ENCODE results near the gene ACSS3.

Gene ACSS3

GRCh38 chr12:81231574-81232368 lies 153.9 kb downstream of the ACSS3 start:
- ATAC-seq = no peak

- no peak for ATAC-seq
Observed at GRCh38 chr12:81245458-81245857, 167.6 kb downstream of the ACSS3 start.

DNA sequence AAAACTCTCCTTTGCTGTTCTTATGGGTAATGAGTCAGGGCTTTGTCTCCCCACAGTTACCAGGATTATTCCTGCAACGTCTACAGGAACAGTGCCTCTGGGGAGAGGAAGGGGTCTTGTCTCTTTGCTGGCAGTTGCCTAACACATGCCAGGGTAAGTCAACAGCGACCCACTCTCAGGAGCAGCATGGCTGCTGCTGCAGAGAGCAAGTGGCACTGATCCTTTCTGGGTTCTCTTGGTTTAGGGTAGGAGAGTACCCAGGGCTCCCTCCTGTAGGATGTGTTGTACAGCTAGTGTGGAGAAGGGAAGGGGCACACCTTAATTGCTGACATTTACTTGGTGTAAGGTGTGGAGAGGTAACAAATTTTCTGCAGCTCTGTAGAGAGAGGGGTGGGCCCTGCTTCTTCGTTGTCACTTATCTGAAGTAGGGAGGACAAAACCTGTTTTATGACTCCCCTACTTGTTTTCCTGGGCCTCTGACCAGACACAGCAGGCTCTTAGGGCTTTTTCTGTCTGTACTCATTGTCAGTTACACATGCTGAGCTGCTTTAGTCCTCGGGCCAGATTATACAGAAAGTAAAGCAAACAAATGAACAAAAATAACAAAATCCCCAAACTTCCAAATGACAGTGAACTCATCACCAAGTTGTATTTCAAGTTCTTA lies 168.2 kb downstream of the ACSS3 start:
- ATAC-seq = peak in 1 of 2 donors; percentile 21

DNA sequence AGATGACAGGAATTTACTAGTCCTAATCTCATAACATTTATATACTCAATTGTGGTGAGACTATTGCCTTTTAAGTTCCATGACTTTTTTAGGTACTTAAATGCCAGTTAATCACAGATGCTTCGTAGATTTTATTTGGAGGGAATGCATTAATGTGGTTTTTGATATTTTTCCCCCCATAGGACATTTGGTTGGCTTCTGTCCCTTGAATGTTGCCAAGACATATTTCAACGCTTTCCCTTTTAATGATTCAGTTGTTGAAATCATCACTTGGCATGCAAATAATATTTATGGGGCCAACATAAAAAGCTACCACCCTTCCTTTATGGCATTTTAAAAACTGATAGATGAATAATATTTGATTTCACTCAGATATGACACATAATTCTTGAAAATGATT lies 172.1 kb downstream of the ACSS3 start:
- ATAC-seq = no peak

GRCh38 chr12:81252228-81252627 lies 174.3 kb downstream of the ACSS3 start:
- ATAC-seq = no peak

GRCh38 chr12:81253360-81253759 lies 175.5 kb downstream of the ACSS3 start:
- no peak for ATAC-seq

GRCh38 chr12:81255456-81255855 lies 177.6 kb downstream of the ACSS3 start:
- ATAC-seq = no peak

DNA sequence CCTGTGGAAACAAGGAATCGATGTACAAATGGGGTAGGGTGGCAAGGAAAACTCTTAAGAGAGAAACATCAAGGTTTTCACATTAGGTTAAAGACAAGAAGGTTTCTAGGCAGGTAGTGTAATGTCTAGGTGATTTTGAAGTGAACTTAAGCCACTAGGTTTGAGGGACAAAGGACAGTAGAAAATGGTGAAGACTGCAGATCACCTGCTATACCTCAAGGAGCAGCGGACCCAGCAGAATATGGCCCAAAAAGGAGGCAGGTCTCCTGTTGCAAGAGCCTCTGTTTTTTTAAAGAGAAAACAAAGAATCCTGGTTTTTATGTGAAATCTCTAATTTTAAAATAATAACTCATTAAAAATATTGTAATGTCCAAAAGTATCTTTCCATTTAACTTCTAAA lies 178.1 kb downstream of the ACSS3 start:
- no peak for ATAC-seq

GRCh38 chr12:81257947-81258551 lies 180.2 kb downstream of the ACSS3 start:
- ATAC-seq = no peak

DNA sequence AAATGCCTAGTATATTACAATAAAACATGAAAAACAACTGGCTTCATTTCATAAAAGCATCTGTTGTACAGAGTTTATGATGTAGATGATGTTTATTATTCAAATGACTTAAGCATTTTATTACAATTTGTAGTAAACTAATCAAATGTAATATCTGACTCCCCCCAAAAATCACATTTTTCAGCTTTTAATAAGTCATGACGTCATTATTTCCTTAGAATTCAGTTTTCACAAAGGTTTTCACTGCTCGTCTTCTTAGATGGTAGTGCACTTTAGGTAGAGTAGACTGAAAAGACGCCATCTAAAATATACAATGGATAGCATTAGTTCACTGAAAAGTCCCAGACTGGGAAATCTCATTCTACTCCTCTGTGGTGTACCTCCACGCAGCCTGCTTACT lies 181.5 kb downstream of the ACSS3 start:
- no peak for ATAC-seq

- no peak for ATAC-seq
Observed at GRCh38 chr12:81261508-81262207, 183.8 kb downstream of the ACSS3 start.

DNA sequence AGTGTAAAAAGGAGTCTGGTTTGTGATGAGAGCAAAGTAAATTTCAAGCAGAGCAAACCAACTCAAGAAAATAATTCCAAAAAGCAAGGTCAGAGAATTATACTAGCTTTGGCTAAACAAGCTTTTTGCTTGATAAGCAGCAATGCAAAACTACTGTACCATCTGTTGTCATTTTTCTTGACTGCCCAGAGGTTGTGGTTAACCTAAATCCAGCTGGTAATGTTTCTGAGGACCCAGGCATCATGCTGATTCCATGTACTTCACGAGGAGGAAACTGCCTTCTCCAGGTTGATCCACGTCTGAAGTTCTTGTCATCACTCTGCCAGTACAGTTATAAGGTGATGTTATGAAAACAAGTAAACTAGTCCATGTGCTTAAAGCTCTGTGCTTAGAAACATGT lies 185.2 kb downstream of the ACSS3 start:
- no peak for ATAC-seq

GRCh38 chr12:81270385-81270784 lies 192.5 kb downstream of the ACSS3 start:
- no peak for ATAC-seq

GRCh38 chr12:81274637-81275529 lies 197.0 kb downstream of the ACSS3 start:
- ATAC-seq = no peak

- no peak for ATAC-seq
Observed at GRCh38 chr12:81284137-81284536, 206.3 kb downstream of the ACSS3 start.

GRCh38 chr12:81288651-81289050 lies 210.8 kb downstream of the ACSS3 start:
- ATAC-seq = no peak

- ATAC-seq = no peak
Observed at GRCh38 chr12:81294325-81295190, 216.7 kb downstream of the ACSS3 start.

GRCh38 chr12:81295251-81295650 lies 217.4 kb downstream of the ACSS3 start:
- no peak for ATAC-seq

- no peak for ATAC-seq
Observed at GRCh38 chr12:81296556-81297305, 218.9 kb downstream of the ACSS3 start.

GRCh38 chr12:81297601-81298000 lies 219.7 kb downstream of the ACSS3 start:
- ATAC-seq = no peak
